Stomach (tissue), 9 donors: ENCODE data around the gene PRDM13. TPM values are rescaled to one million over a fixed set of nuclear protein-coding genes. Genes with fewer than 3 reads are reported as not detected.
"Not testable (repeated sequence)": the region's sequence is repeated elsewhere in the genome, so short reads cannot be mapped to it uniquely, and the experiment has no call there.

Experiments used
- DNase-seq, 2 donors: peaks; one replicate each; pipeline versions ENCODE4 v3.0.0 to v3.0.0-alpha.2; 2013 to 2019
- H3K27ac ChIP-seq, 5 donors: fragments of 200-600 bp in 4 of 5; sonication (generic) in 4 of 5; one replicate each; pipeline ENCODE4 v1.5.1; 2013 to 2019; ENCODE audit warnings: mild to moderate bottlenecking in 1 of 5, moderate library complexity in 1 of 5
- H3K27me3 ChIP-seq, 3 donors: fragments of 200-600 bp; sonication (generic); one replicate each; pipeline ENCODE4 v1.5.1; 2017 to 2019; ENCODE audit warnings: mixed run types in 1 of 3
- H3K36me3 ChIP-seq, 4 donors: fragments of 200-600 bp; sonication (generic); 1 replicate in 3 of 4; 2 replicates in 1 of 4; pipeline ENCODE4 v1.5.1; 2016 to 2019
- H3K4me1 ChIP-seq, 4 donors: fragments of 200-600 bp; sonication (generic); one replicate each; pipeline ENCODE4 v1.5.1; 2016 to 2019
- H3K4me3 ChIP-seq, 4 donors: fragments of 200-600 bp; sonication (generic) in 3 of 4; one replicate each; pipeline ENCODE4 v1.5.1; 2016 to 2019; ENCODE audit warnings: mild to moderate bottlenecking in 1 of 4
- H3K9me3 ChIP-seq, 4 donors: fragments of 200-600 bp; sonication (generic); one replicate each; pipeline ENCODE4 v1.5.1; 2016 to 2019
- EP300 ChIP-seq: sonication (generic); formaldehyde crosslinking; IDR thresholded peaks from one replicate; pipeline ENCODE4 v1.6.1; 2017; ENCODE audit warnings: antibody characterized with exemption
- POLR2A ChIP-seq, 4 donors: fragments of 450-650 bp; IDR thresholded peaks; one replicate each; pipeline ENCODE4 v1.6.1; 2016; ENCODE audit warnings: antibody characterized with exemption in 4 of 4, control low read depth in 2 of 4, mild to moderate bottlenecking in 1 of 4, moderate library complexity in 1 of 4
- POLR2AphosphoS5 ChIP-seq, 3 donors: sonication (generic); formaldehyde crosslinking; IDR thresholded peaks; one replicate each; pipeline ENCODE4 v1.6.1; 2016; ENCODE audit warnings: antibody characterized with exemption in 3 of 3
- WGBS, 5 donors: extraction: QIAGEN DNeasy Blood & Tissue Kit in 3 of 5; methylation state at CpG; one replicate each; pipeline versions ENCODE4 v1.1.5 to v1.1.7; 2013 to 2018; 5-methylcytosine and 5-hydroxymethylcytosine counted together
- intact Hi-C: fragments of 100-400 bp; cut with DNase I; formaldehyde crosslinking; loops from one replicate; pipeline ENCODE4 v1.15.1; 2023; ENCODE audit warnings: low total_unique reads
- polyA plus RNA-seq, 3 donors: library from polyadenylated mRNA; stranded (reverse); fragments of 200-250 nt; gene quantifications; one replicate each; pipeline ENCODE4 v1.2.3, GENCODE V29; 2013
- total RNA-seq, 5 donors: library from RNA; depleted of rRNA; stranded (reverse); fragments of >200 nt; gene quantifications; one replicate each; pipeline versions ENCODE4 v1.1.0 to v1.2.3, GENCODE V29; 2014 to 2016
- TF ChIP-seq, protein P1 (sequence below), 7 experiments: fragments of 450-650 bp in 4 of 7; fragments of 200-600 bp in 3 of 7; sonication (generic) in 3 of 7; IDR thresholded peaks; one replicate each; pipeline ENCODE4 v1.5.1; 2016 to 2019; ENCODE audit warnings: antibody characterized with exemption in 7 of 7, control low read depth in 2 of 7, mild to moderate bottlenecking in 1 of 7
- donor health status: healthy with polysubstance abuse.
- donor health status: Bipolar disorder and iron deficiency.
- donor health status: healthy.

PRDM13 gene
- total and polyA plus RNA-seq, 8 donors: not detected

DNA sequence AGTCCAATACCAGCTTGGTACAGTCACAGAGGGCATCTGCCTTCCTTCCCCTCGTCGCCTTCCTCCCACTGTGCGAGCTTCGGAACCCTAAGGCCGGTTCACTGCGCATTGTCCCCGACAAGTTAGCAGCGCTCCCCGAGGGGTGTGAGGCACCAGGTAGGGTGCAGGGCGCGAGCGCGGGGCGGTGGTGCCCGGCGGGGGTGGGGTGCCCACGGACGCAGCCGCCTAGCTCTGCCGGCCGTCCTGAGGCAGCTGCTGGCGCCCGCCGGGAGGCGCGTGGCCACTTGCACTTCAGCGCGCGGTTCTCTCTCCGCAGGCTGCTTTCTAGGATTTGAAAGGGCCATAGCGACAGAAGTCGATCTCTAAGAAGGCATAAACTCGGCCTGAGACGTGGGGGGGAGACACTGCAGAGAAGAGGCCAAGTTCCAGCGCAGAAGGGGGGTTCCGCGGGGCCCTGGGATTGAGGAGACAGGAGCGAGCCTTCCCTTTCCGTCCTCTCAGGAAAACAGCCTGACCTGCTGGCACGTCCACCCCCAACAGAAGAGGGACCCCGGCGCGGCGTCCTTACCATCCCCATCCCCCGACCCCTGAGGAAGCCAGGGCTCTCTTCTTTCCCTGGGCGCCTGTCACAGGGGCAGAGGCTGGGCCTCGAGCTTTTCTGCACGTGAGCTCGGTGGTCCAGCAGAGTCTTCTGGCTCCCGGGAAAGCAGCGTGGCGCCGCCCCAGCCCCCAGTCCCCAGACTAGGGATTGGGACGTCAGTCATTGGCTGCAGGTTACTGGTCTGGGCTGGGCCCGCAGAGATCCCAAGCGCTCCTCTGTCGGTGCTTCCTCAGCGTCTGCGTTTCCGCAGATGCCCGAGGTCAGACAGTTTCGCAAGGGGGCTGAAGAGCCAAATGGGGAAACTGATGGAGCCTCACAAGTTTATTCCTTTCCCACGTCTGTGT is 15.6 kb upstream of the PRDM13 start:
- peak in 1 of 2 donors; percentile 47 for DNase-seq
- WGBS, 5 donors: 5 to 10% (median 6%) methylated on average over 26 to 63 of the region's 63 CpGs
- intact Hi-C loops: no loop called here
- H3K36me3 ChIP-seq: no peaks in the 10 kb centered on the region
- H3K4me3 ChIP-seq: peak overlapping the region; percentile 3 to 28 (median 12)
- peaks cover 3 to 19% (median 11%) of the 10 kb centered on the region in 4 donors for H3K9me3 ChIP-seq
- TF ChIP-seq POLR2A (IDR thresholded peaks at IDR 0.05) (no peak), EP300 (no peak), POLR2AphosphoS5 (IDR thresholded peaks at IDR 0.05) (no peak)
- TF ChIP-seq, protein P1, sequence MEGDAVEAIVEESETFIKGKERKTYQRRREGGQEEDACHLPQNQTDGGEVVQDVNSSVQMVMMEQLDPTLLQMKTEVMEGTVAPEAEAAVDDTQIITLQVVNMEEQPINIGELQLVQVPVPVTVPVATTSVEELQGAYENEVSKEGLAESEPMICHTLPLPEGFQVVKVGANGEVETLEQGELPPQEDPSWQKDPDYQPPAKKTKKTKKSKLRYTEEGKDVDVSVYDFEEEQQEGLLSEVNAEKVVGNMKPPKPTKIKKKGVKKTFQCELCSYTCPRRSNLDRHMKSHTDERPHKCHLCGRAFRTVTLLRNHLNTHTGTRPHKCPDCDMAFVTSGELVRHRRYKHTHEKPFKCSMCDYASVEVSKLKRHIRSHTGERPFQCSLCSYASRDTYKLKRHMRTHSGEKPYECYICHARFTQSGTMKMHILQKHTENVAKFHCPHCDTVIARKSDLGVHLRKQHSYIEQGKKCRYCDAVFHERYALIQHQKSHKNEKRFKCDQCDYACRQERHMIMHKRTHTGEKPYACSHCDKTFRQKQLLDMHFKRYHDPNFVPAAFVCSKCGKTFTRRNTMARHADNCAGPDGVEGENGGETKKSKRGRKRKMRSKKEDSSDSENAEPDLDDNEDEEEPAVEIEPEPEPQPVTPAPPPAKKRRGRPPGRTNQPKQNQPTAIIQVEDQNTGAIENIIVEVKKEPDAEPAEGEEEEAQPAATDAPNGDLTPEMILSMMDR (IDR thresholded peaks at IDR 0.05): no peak
- no peak overlapping the region for H3K27ac ChIP-seq
- peaks cover 14 to 87% (median 66%) of the 10 kb centered on the region in 3 donors for H3K27me3 ChIP-seq
- peaks cover 21 to 35% (median 27%) of the 10 kb centered on the region in 4 donors for H3K4me1 ChIP-seq

DNA sequence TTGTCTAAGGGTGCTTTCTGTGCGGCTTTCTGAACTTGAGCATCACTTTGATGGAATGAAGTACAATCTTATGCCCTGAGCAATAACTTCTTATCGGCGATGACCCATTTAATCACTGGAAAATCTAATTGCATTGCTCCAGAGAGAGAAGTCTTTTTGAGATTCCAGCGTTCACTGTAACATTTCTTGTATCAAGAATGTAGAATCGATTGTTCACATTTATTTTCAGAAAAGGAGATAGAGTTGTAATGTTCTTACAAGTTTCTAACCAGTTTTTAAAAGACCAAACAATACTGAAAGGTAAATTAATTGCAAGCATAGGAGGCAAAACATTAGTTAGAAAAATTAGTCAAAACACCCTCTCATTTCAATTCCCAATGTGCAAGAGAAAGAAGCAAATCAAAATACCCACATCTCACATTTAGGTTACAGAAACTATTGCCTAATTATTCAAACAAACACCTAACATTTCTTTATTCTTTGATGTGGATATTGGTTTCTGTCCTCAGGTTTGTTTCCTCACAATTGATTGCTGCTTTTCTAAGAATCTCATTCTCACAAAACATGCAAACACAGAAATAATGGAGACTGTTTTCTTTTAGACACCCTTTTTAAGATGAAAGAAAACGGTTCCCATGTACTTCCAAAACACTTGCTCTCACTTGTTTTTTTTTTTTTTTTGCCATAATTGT is 14.8 kb upstream of the PRDM13 start:
- H3K9me3 ChIP-seq: peaks cover 3 to 19% (median 11%) of the 10 kb centered on the region in 4 donors
- H3K4me3 ChIP-seq: peak overlapping the region in 1 of 4 donors; percentile 28
- H3K4me1 ChIP-seq: peaks cover 21 to 35% (median 27%) of the 10 kb centered on the region in 4 donors
- TF ChIP-seq, protein P1 (IDR thresholded peaks at IDR 0.05): no peak
- TF ChIP-seq EP300: no peak
- no peak for TF ChIP-seq POLR2A (IDR thresholded peaks at IDR 0.05)
- no peak for TF ChIP-seq POLR2AphosphoS5 (IDR thresholded peaks at IDR 0.05)
- no peaks in the 10 kb centered on the region for H3K36me3 ChIP-seq
- DNase-seq: no peak
- intact Hi-C loops: no loop called here
- H3K27me3 ChIP-seq: peaks cover 14 to 95% (median 74%) of the 10 kb centered on the region in 3 donors
- no peak overlapping the region for H3K27ac ChIP-seq
- 24 to 31% (median 29%) methylated on average over 6 of the region's 6 CpGs for WGBS, 5 donors

DNA sequence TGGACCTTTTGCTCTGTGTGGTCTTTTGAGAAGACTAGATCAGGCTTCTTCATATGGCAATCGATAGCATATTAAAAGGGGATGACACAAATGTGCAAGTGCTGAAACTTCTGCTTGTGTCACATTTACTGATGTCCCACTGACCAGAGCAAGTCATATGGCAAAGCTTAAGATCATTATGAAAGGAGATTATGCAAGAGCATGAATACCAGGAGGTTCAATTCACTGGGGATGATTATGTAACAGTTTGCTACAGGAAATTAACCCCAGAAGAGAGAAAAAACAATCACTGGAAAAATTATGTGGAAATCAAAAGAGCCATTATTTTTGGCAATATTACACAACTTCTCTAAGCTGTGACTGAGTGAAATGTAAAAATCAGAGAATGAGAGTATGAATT is 13.7 kb upstream of the PRDM13 start:
- intact Hi-C loops: no loop called here
- Histone ChIP-seq H3K36me3 (no peaks in the 10 kb centered on the region), H3K4me1 (peaks cover 21 to 35% (median 27%) of the 10 kb centered on the region in 4 donors), H3K27ac (no peak overlapping the region), H3K27me3 (peaks cover 14 to 100% (median 78%) of the 10 kb centered on the region in 3 donors), H3K9me3 (peaks cover 3 to 19% (median 11%) of the 10 kb centered on the region in 4 donors), H3K4me3 (no peak overlapping the region)
- no peak for TF ChIP-seq POLR2AphosphoS5 (IDR thresholded peaks at IDR 0.05)
- no peak for TF ChIP-seq EP300
- TF ChIP-seq, protein P1 (IDR thresholded peaks at IDR 0.05): no peak
- TF ChIP-seq POLR2A (IDR thresholded peaks at IDR 0.05): no peak
- 30 to 54% (median 42%) methylated on average over 1 of the region's 1 CpG for WGBS, 5 donors
- DNase-seq: no peak

DNA sequence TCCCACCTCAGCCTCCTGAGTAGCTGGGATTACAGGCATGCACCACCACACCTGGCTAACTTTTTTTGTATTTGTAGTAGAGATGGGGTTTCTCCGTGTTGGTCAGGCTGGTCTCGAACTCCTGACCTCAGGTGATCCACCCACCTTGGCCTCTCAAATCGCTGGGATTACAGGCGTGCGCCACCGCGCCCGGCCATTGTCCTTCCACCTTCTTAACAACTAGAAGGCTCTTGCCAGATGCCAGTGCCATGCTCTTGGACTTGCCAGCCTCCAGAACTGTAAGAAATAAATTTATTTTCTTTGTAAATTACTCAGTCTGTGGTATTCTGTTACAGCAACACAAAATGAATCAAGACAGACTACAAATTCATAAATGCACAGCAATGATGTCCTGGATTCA is 11.9 kb upstream of the PRDM13 start:
- H3K36me3 ChIP-seq, H3K27ac ChIP-seq, intact Hi-C loops, H3K4me3 ChIP-seq, DNase-seq: not testable (repeated sequence)
- WGBS, 5 donors: 63 to 77% (median 75%) methylated on average over 8 of the region's 8 CpGs
- peaks cover 9 to 19% (median 12%) of the 10 kb centered on the region in 4 donors for H3K4me1 ChIP-seq
- H3K27me3 ChIP-seq: peaks cover 14 to 100% (median 73%) of the 10 kb centered on the region in 3 donors
- peaks cover 3 to 19% (median 11%) of the 10 kb centered on the region in 4 donors for H3K9me3 ChIP-seq
